CD4-positive, alpha-beta T cell treated with Interleukin-4 for 4 hours (primary cell): ENCODE results near the gene PAK2.
"Not testable (repeated sequence)": the region's sequence is repeated elsewhere in the genome, so short reads cannot be mapped to it uniquely, and the experiment has no call there.

Source experiments
- DNase-seq: peaks from one replicate; pipeline ENCODE4 v3.0.0-alpha.2; 2020

Gene PAK2

DNA sequence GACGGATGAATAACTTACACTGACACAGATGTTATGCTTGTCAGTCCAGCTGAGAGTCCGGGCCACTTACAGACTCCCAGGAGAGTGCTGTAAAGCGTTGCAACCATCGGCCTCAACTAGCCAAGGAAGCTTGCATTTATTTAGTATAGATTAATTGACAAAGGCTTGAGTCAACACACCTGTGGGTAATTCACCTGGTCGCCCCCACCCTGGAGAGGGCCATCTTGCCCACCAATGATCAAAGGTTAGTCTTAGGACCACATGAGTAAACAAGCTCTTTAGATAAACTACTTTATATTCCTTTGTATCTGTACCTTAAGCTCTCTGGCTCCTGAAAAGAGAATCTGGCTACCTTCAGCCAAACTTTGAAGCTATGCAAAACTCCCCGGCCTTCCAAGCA lies 51.0 kb downstream of the PAK2 start:
- DNase-seq: no peak

DNA sequence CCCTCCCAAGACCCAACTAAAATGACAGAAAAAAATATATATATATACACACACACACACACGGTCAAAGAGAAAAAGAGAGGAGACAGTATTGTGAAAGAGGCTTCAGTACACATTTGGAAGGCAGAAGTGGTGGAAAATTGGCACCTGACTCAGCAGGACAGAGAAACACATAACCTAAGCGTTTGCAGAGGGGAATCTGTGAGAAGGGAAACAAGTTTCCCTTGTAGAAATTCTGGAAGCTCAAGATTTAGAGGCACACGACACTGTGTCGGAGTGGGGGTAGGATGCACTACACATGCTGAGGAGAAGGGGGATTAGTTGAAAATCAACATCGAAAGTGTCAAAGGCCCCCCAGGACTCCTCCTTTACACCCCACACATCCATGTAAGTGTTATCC lies 53.1 kb downstream of the PAK2 start:
- no peak for DNase-seq

DNA sequence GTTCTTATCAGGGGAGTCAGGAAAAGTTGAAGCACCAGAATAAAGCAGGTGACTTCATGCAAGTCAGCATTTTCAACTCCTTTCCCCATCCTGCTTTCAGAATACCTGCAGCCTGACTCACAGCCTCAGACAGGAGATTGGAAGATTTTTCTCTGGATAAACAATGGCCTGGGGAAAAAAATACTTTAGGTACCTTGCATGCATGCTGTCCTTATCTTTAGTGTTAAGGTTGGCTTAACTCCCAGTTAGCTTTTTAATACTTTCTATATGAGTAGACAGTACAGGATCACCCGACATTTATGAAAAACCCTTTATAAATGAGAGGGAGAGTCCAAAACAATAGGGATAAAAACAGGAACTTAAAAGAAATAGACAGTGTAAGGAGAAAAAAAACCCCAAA lies 53.6 kb downstream of the PAK2 start:
- no peak for DNase-seq

DNA sequence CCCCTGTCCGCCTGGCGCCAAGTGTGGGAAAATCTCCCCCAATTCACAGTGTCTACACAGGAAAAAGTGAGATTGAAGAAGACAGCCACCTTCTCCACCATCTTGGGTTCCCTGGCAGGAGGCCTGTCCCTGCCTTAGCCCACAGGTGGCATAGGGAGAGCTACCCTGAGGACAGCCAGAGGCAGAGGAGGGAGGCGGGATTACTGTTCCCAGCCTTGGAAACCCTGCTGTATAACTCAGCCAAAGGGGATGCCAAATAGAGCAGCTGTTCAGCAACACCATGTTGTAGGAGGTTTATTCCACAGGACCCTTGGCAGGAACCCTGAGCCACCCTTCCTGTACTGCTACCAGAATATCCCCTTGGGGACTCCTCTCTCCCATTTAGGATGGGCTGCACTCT lies 54.8 kb downstream of the PAK2 start:
- DNase-seq: no peak

DNA sequence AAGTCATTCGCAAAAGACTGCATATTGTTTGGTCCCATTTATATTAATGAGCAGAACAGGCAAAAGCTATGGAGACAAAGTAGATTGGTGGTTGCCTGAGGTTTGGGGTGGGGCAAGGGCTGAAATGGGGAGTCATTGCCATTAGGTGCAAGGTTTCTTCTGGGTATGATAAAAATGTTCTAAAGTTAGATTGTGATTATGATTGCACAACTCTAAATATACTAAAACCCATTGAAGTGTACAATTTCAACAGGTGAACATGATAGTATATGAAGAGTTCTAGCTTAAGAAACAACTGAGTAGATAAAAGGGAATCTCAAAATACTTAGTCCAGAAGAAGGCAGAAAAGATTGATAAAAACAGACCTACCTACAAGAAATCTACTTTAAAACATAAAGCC lies 56.7 kb downstream of the PAK2 start:
- DNase-seq: no peak

DNA sequence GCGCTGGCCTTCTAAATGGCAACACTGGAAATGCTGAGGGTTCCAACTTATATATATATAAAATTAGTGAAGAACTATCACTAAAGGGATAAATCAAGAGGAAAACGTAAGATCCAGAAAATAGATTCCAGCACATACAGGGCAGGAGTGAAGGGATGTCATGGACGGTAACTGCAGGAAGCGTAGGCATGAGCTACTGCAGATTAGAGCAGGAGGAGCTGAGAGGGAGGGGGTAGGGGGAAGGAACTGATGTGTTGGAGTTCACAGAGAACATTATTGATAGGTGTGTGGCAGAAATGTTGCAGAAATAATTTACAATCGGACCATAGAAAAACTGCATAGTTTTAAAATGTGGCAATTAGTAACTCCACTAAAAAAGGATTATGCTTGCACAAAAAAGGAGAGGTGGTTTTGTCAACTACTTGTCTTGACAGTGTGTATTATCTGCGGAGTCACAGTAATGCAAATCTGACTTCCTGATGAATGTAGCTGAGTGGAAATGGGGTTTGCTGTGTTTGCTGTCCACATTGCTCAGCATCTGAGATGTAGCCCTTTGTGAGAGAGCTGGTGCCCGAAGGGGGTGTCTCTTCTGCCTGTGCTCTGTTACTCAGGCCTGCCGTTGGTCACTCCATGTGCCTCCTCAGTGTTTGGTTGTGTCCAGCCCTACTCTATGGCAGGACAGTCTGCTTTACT lies 61.2 kb downstream of the PAK2 start:
- no peak for DNase-seq

DNA sequence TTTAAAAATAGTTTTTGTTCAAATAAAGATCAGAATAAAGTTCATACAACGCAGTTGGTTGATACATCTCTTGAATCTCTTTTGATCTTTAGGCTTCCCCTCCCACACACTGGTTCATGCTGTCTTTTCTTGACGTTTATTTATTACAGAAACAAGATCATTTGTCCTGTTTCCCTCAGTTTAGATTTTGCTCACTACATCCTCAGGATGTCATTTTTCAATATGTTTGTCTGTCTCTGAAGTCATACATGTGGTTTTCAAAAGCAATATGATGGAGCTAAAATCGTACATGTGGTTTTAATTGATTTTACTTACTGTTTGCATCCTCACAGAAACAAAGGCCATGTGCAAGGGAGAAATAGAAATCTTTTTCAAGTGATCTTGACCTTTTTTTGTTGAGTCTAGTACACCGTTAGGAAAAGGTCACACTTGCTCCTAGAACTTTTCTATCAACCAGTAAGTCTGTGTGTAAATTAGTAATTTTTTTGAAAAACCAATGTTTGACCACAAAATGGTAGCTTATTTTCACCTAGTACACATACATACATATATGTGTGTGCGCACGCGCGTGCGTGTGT lies 64.3 kb downstream of the PAK2 start:
- no peak for DNase-seq

DNA sequence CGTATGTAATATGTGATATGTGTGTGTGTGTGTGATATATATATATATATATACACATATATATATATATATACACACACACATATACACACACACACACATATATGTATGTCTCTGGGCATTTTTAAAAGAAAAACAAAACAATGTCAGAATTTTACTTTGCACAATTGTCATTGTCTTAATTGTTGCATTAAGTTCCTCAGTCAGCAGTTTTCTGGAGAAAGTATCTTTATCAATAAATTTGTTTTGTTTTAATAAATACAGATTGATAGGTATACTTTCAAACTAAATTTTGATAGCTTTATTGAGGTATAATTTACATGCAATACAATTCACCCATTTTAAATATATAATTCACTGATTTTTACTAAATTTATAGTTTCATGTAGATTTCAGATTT lies 65.1 kb downstream of the PAK2 start:
- DNase-seq: no peak

DNA sequence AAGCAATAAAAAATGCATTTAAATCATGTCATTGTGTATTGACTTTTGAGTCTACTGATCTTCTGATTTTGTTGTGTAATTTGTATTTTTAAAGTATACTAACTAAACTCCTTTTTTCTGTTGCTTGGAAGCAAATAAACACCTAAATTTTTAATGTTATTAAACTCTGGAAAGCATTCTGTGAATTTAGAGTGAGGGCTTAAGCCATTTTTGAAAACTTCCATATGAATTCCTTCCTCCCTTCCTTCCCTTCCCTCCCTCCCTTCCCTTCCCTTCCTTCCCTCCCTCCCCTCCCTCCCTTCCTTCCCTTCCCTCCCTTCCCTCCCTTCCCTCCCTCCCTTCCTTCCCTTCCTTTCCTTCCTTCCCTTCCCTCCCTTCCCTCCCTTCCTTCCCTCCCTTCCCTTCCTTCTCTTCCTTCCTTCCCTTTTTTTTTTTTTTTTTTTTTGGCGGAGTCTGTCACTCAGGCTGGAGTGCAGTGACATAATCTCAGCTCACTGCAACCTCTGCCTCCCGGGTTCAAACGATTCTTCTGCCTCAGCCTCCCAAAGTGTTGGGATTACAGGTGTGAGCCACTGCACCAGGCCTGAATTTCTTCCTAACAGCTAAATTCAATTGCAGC lies 71.4 kb downstream of the PAK2 start:
- no peak for DNase-seq

DNA sequence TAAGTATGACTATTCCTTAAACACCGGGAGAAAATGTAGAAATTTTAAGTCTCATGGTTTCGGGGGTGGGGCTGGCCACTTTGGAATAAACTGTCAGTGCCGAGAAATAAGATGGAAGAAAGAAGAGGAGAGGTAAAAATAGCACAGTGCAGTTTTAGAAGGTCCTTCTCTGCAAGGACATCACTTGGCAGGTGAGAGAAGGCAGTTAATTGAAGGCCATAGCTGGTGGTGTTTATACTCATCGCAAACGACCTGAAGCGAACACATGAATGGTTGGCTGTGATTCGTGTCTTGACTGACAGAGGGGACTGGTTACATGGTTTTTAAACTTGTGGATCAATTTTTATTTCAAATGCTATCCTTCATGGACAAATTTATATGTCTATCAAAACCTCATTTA lies 73.2 kb downstream of the PAK2 start:
- DNase-seq: no peak

DNA sequence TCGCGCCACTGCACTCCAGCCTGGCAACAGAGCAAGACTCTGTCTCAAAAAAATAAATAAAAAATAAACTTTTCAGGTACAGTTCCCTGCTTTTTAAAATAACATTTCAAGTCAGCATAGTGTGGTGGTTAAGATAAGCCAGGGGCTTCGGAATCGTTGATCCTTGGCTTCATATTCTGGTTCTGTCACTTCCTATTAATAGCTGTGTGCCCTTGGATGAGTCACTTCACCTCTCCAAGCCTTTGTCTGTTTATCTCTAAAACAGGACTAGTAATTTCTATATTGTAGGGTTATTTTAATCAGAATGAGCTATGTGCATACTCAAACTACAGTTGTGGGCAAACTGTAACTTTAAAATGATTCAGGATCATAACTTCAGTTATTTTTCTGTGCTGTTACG lies 74.2 kb downstream of the PAK2 start:
- DNase-seq: no peak

DNA sequence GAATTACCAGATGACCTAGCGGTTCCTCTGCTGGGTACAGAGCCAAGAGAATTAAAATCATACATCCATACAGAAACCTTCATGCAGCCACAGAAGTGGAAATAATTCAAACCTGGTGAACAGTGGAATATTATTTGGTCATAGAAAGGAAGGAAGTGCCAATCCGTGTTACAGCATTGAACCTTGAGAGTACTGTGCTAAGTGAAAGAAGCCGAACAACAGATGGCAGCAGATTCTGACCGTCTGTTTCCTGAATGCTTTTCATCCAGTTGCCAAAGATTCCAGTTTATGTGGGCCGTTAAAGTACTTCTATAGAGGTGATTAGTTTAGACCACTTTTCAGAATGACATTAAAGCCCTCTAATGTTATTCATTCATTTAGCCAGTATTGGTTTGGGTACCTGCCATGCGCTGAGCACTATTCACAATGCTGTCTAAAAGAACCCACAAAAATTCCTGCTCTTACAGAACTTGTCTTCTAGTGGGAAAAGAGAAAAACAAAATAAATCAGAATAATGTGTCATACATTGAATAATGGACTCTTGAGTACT lies 82.2 kb downstream of the PAK2 start:
- no peak for DNase-seq

DNA sequence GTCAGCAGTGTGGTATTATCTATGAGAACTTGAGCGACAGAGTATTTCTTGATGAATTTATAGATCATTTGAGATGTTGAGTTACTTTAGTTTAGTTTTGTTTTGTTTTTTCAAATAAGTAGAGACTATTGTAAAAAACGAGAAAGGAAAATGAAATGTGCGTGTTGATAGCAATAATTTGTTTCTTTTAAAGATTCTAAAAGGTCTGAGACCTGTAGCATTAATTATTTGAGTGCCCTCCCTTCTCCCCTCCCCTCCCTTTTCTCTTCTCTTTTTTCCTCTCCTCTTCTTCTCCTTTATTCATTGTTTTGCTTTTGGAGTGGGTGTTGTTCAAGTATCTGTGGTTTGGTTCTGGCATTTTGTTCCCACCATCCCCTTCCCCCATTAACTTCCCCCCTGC lies 90.0 kb downstream of the PAK2 start:
- not testable (repeated sequence) for DNase-seq

DNA sequence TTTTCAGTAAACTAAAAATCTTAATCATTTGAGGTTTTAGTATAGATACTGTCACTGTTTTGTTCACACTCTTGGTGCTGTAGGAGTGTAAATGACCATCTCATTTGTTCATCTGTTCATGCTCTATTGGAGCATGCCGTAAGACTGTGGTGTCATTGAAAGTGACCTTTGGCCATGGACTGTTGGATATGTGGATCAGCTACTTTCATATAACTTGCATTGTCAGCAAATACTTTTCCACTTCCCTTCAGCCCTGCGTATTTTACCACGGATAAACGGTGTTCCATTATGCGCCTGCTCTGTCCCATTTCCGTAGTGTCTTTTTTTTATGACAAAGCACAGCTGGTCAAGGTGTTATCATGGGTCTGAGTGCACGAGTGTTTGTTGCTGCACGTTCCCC lies 95.4 kb downstream of the PAK2 start:
- DNase-seq: no peak

DNA sequence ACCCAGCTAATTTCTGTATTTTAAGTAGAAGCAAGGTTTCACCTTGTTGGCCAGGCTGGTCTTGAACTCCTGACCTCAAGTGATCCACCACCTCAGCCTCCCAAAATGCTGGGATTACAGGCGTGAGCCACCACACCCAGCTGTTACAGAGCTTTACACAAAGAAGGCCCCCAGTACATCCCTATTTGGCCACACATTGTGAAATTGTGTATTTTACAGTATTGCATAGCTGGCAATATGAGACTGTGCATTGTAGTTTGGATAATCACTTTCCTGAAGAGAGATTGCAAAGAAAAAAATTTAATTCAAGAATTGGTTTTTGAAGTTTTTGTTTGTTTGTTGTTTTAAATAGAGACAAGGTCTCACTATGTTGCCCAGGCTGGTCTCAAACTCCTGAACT lies 97.0 kb downstream of the PAK2 start:
- DNase-seq: not testable (repeated sequence)

DNA sequence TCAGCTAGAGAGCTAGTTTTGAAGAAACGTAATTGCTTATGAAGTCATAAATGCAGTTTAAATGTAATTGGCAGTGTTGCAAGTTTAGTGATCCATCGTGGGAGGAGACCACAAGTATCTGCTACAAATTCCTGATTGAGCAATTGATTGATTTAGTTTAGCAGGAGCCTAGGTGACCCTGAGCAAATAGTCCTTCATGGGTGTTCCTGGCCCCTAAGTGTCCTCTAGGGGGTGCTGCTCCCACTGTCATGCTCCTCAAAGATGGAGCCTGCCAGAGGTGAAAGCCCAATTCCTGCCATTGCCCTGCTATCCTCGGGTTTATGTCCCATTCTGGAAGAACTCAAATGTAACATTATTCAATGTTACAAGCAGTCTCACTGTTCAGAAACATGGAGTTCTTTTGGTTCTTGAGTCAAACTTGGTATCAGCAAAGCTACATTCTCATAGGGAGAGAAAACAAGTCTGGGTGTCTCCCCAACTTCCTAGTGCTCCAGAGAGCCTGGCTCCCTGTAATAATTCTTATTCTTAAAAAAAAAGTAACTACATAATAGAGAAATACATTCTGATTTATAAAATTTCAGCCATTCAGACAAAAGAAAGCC lies 98.3 kb downstream of the PAK2 start:
- DNase-seq: peak; percentile 72

DNA sequence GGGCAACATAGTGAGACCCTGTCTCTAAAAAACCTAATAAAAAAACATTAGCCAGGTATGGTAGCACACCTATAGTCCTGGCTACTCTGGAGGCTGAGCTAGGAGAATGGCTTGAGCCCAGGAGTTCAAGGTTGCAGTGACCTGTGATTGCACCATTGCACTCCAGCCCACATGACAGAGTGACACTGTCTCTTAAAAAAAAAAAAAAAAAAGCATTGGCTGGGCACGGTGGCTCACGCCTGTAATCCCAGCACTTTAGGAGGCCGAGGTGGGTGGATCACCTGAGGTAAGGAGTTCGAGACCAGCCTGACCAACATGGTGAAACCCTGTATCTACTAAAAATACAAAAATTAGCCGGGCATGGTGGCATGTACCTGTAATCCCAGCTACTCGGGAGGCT lies 99.7 kb downstream of the PAK2 start:
- DNase-seq: not testable (repeated sequence)

DNA sequence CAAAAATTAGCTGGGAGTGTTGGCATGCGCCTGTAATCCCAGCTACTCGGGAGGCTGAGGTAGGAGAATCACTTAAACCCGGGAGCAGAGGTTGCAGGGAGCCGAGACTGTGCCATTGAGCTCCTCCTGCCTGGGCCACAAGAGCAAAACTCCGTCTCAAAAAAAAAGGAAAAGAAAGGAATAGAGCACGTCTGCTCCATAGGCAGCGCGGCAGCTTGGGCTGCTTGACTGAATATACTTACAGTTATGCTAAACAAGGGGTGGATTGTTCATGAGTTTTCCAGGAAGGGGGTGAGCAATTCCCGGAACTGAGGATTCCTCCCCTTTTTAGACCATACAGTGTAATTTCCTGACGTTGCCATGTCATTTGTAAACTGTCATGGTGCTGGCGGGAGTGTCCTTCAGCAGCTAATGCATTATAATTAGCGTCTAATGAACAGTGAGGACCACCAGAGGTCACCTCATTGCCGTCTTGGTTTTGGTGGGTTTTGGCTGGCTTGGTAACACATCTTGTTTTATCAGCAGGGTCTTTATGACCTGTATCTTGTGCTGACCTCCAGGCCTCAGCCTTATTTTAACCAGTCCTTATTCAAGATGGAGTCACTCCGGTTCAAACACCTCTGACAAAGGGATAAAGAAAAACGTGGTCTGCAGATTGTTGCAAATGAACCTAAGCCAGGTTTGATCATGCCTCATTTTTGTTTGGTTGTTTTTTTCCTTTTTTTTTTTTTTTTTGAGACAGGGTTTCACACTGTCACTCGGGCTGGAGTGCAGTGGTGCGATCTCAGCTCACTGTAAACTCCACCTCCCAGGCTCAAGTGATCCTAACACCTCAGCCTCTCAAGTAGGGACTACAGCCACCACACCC lies 103.1 kb downstream of the PAK2 start:
- no peak for DNase-seq

DNA sequence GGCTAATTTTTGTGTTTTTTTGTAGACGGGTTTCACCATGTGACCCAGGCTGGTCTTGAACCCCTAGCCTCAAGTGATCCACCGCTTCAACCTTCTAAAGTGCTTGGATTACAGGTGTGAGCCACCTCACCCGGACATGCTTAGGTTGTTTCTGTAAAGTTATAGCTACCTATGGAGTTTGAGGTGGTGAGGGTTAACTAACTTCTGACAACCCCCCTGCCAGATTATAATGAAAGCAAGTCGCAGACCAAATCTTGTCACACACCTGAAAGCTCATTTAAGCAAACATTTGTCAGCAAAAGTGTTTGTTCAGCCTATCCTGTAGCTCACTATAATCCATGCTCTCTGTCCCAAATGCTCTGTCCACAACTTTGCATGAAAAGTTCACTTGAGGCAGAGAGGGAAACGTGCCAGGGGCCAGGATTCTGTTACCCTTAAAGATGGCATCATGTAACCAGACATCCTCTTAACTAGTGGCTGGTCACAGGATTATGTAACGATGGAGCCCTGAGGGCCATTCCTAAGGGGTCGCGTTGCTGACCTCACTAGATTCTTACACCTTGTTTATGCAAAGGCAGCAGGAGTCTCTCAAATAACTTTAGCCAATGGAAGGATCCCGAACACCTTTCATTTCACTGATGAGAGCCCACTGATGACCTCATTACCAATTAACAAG lies 103.9 kb downstream of the PAK2 start:
- no peak for DNase-seq

DNA sequence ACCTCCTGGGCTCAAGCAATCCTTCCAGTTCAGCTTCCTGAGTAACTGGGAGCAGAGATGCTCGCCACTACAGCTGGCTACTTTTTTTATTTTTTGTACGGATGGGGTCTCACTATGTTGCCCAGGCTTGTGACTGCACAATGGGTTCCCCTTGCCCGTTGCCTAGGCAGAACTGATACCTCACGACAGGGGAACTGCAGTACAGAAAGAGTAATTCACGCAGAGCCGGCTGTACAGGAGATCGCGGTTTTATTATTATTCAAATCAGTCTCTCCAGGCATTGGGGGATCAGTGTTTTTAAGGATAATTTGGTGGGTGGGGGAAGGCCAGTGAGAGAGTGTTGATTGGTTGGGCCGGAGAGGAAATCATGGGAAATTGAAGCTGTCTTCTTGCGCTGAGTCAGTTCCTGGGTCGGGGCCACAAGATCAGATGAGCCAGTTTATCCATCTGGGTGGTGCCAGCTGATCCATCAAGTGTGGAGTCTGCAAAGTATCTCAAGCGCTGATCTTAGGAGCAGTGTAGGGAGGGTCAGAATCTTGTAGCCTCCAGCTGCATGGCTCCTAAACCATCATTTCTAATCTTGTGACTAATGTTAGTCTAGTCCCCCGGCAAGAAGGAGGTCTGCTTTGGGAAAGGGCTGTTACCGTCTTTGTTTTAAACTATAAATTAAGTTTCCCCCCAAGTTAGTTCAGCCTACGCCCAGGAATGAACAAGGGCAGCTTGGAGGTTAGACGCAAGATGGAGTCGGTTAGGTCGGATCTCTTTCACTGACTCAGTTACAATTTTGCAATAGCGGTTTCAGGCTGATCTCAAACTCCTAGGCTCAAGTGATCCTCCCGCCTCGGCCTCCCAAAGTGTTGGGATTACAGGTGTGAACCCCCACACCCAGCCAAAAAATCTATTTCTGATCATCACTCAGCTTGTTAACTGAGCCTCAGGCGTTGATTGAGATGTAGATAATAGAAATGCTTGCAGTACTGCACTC lies 104.9 kb downstream of the PAK2 start:
- not testable (repeated sequence) for DNase-seq

DNA sequence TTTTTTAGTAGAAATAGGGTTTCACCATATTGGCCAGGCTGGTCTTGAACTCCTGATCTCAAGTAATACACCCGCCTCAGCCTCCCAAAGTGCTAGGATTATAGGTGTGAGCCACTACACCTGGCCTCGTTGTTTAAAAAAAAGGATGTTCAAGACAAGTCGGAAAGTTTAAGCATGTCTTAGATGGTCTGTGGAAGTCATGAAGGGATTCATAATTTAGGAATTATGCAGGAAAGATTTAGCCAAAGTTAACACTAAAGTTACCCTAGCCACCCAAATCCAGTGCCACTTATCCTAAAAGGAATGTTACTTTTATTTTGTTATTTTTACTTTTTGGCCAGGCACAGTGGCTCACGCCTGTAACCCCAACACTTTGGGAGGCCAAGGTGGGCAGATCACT lies 108.7 kb downstream of the PAK2 start:
- not testable (repeated sequence) for DNase-seq
